Measurements from ENCODE around the gene NOC3L. TPM values are rescaled to one million over a fixed set of nuclear protein-coding genes. Genes with fewer than 3 reads are reported as not detected.

Gene NOC3L
- total RNA-seq, 2 experiments from 2014 or later, result 31.6 to 37.1 TPM

- Histone ChIP-seq H2AFZ (ENCODE audit: low read length) (no peak overlapping the region), H3K79me2 (ENCODE audit: insufficient read depth, low read depth, low read length) (no peaks in the 10 kb centered on the region), H3K9me2 (ENCODE audit: insufficient read depth, low read length) (no peaks in the 10 kb centered on the region), H3K9me3 (ENCODE audit: low read length) (no peaks in the 10 kb centered on the region), H3K4me2 (ENCODE audit: low read length) (no peak overlapping the region), H3K4me1 (ENCODE audit: insufficient read depth, low read length, poor library complexity, severe bottlenecking) (no peaks in the 10 kb centered on the region), H3K27ac (ENCODE audit: low read depth, low read length, poor library complexity, severe bottlenecking) (no peak overlapping the region), H3K4me3 (ENCODE audit: low read depth, low read length, poor library complexity, severe bottlenecking) (no peak overlapping the region), H3K36me3 (ENCODE audit: insufficient read depth, low read length) (no peaks in the 10 kb centered on the region), H4K20me1 (ENCODE audit: insufficient read depth, low read length) (no peaks in the 10 kb centered on the region)
- no TSS peak for BruUV-seq (replicated peaks)
- CTCF ChIA-PET (ENCODE audit: unreplicated experiment), result no interaction called here
- TF ChIP-seq CTCF (conservative IDR thresholded peaks at IDR 0.05; ENCODE audit: low read length), result no peak
- TF ChIP-seq EZH2phosphoT487 (IDR thresholded peaks at IDR 0.05; ENCODE audit: borderline replicate concordance, low read depth, low read length), result no peak
- no peak for DNase-seq (ENCODE audit: low spot score)
- intact Hi-C loops (cut with micrococcal nuclease; ENCODE audit: unreplicated experiment), result no loop called here
- POLR2A ChIA-PET, result interaction anchor here (0.6 to 1.1 kb wide), 2 partner anchors 81 to 283 kb away, joined by 3 to 8 read pairs; no protein-coding TSS in a partner anchor
These were observed 55.6 kb downstream of the NOC3L start for GRCh38 chr10:94307046-94307615.

- Histone ChIP-seq H3K79me2 (ENCODE audit: insufficient read depth, low read depth, low read length) (no peaks in the 10 kb centered on the region), H3K4me3 (ENCODE audit: low read depth, low read length, poor library complexity, severe bottlenecking) (no peak overlapping the region), H3K4me1 (ENCODE audit: insufficient read depth, low read length, poor library complexity, severe bottlenecking) (no peaks in the 10 kb centered on the region), H3K9me3 (ENCODE audit: low read length) (no peaks in the 10 kb centered on the region), H3K4me2 (ENCODE audit: low read length) (no peak overlapping the region), H2AFZ (ENCODE audit: low read length) (no peak overlapping the region), H4K20me1 (ENCODE audit: insufficient read depth, low read length) (no peaks in the 10 kb centered on the region), H3K27ac (ENCODE audit: low read depth, low read length, poor library complexity, severe bottlenecking) (no peak overlapping the region), H3K36me3 (ENCODE audit: insufficient read depth, low read length) (no peaks in the 10 kb centered on the region), H3K9me2 (ENCODE audit: insufficient read depth, low read length) (no peaks in the 10 kb centered on the region)
- intact Hi-C loops (cut with micrococcal nuclease; ENCODE audit: unreplicated experiment), result no loop called here
- ChIA-PET CTCF (ENCODE audit: unreplicated experiment) (no interaction called here), POLR2A (no interaction called here)
- no TSS peak for BruUV-seq (replicated peaks)
- DNase-seq (ENCODE audit: low spot score), result no peak
- no peak for TF ChIP-seq EZH2phosphoT487 (IDR thresholded peaks at IDR 0.05; ENCODE audit: borderline replicate concordance, low read depth, low read length)
- TF ChIP-seq CTCF (conservative IDR thresholded peaks at IDR 0.05; ENCODE audit: low read length), result no peak
These were observed 58.8 kb downstream of the NOC3L start for GRCh38 chr10:94303929-94304328.

- H3K9me3 ChIP-seq (ENCODE audit: low read length), result no peaks in the 10 kb centered on the region
- H3K4me3 ChIP-seq (ENCODE audit: low read depth, low read length, poor library complexity, severe bottlenecking), result no peak overlapping the region
- intact Hi-C loops (cut with micrococcal nuclease; ENCODE audit: unreplicated experiment), result no loop called here
- no peaks in the 10 kb centered on the region for H3K36me3 ChIP-seq (ENCODE audit: insufficient read depth, low read length)
- H4K20me1 ChIP-seq (ENCODE audit: insufficient read depth, low read length), result no peaks in the 10 kb centered on the region
- no peak for DNase-seq (ENCODE audit: low spot score)
- H2AFZ ChIP-seq (ENCODE audit: low read length), result no peak overlapping the region
- no peaks in the 10 kb centered on the region for H3K79me2 ChIP-seq (ENCODE audit: insufficient read depth, low read depth, low read length)
- H3K4me2 ChIP-seq (ENCODE audit: low read length), result no peak overlapping the region
- POLR2A ChIA-PET, result no interaction called here
- no TSS peak for BruUV-seq (replicated peaks)
- H3K9me2 ChIP-seq (ENCODE audit: insufficient read depth, low read length), result no peaks in the 10 kb centered on the region
- no peaks in the 10 kb centered on the region for H3K4me1 ChIP-seq (ENCODE audit: insufficient read depth, low read length, poor library complexity, severe bottlenecking)
- H3K27ac ChIP-seq (ENCODE audit: low read depth, low read length, poor library complexity, severe bottlenecking), result no peak overlapping the region
- CTCF ChIA-PET (ENCODE audit: unreplicated experiment), result no interaction called here
- TF ChIP-seq CTCF (conservative IDR thresholded peaks at IDR 0.05; ENCODE audit: low read length) (no peak), EZH2phosphoT487 (IDR thresholded peaks at IDR 0.05; ENCODE audit: borderline replicate concordance, low read depth, low read length) (no peak)
These were observed 62.7 kb downstream of the NOC3L start for GRCh38 chr10:94300042-94300441.
